PC-9 (cell line): ENCODE data around the gene SENP6.

ENCODE experiments used
- EZH2 ChIP-seq: fragments of 200-600 bp; sonication (generic); IDR thresholded peaks from 2 replicates; pipeline ENCODE4 v1.8.0; 2017; ENCODE audit warnings: antibody characterized with exemption, low read depth
- TF ChIP-seq, protein P1 (sequence below): fragments of 200-600 bp; sonication (generic); conservative IDR thresholded peaks from 2 replicates; pipeline ENCODE4 v1.6.1; 2017; ENCODE audit warnings: mixed run types, antibody characterized with exemption, mild to moderate bottlenecking, moderate library complexity

DNA sequence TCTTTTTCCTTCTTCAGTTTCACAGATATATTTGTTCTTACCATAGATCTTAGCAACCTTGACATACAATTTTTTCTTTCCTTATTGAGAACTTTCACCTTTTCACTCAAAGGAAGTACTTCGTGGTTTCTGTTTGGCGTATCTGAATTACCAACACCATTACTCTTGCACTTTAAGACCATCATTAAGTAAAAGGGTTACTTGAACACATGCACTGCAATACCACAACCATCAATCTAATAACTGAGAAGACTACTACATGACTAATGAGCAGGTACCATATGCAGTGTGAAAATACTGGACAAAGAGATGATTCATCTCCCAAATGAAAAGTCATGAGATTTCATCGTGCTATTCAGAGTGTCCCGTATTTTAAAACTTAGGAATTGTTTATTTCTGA, 21.7 kb upstream of the SENP6 start:
- TF ChIP-seq, protein P1, sequence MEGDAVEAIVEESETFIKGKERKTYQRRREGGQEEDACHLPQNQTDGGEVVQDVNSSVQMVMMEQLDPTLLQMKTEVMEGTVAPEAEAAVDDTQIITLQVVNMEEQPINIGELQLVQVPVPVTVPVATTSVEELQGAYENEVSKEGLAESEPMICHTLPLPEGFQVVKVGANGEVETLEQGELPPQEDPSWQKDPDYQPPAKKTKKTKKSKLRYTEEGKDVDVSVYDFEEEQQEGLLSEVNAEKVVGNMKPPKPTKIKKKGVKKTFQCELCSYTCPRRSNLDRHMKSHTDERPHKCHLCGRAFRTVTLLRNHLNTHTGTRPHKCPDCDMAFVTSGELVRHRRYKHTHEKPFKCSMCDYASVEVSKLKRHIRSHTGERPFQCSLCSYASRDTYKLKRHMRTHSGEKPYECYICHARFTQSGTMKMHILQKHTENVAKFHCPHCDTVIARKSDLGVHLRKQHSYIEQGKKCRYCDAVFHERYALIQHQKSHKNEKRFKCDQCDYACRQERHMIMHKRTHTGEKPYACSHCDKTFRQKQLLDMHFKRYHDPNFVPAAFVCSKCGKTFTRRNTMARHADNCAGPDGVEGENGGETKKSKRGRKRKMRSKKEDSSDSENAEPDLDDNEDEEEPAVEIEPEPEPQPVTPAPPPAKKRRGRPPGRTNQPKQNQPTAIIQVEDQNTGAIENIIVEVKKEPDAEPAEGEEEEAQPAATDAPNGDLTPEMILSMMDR, result no peak
- no peak for TF ChIP-seq EZH2
